Measurements from ENCODE around the gene ANKRD9. TPM values are rescaled to one million over a fixed set of nuclear protein-coding genes. Genes with fewer than 3 reads are reported as not detected.
"Not testable (repeated sequence)": the region's sequence is repeated elsewhere in the genome, so short reads cannot be mapped to it uniquely, and the experiment has no call there.

Gene ANKRD9
- total and polyA plus RNA-seq, 2 donors (not counting 3 experiments of a cell fraction or from before 2014, with no cell fraction given), result 21.0 to 24.6 TPM

GRCh38 chr14:102551995-102552705 is 42.6 kb upstream of the ANKRD9 start:
- dilution Hi-C loops (cut with MboI; ENCODE audit: extremely low pct_ligation_motif_present, low sequenced_read_pairs) (no loop called here), intact Hi-C loops (cut with micrococcal nuclease) (no loop called here)
- ChIA-PET CTCF (no interaction called here), POLR2A (no interaction called here)
- TF ChIP-seq JUN (IDR thresholded peaks at IDR 0.05; ENCODE audit: borderline replicate concordance, insufficient read depth, insufficient read length, low read depth), result no peak
- no peak for TF ChIP-seq POLR2A (IDR thresholded peaks at IDR 0.05; ENCODE audit: low read depth, low read length)
- TF ChIP-seq FOS (IDR thresholded peaks at IDR 0.05; ENCODE audit: borderline replicate concordance, insufficient read depth, low read length), result no peak
- TF ChIP-seq GATA2 (IDR thresholded peaks at IDR 0.05; ENCODE audit: insufficient read depth, insufficient read length, low read depth, low read length), result no peak
- TF ChIP-seq, protein P1, sequence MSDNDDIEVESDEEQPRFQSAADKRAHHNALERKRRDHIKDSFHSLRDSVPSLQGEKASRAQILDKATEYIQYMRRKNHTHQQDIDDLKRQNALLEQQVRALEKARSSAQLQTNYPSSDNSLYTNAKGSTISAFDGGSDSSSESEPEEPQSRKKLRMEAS (IDR thresholded peaks at IDR 0.05; ENCODE audit: insufficient read depth, insufficient read length), result no peak
- no peak for TF ChIP-seq EZH2 (IDR thresholded peaks at IDR 0.05; ENCODE audit: borderline replicate concordance, low read depth, low read length, severe bottlenecking)
- TF ChIP-seq CTCF (IDR thresholded peaks at IDR 0.05; ENCODE audit: extremely low read depth in 1 of 2, insufficient read depth in 1 of 2, low read depth in 1 of 2, low read length in 2 of 2), result no peak
- no peak for TF ChIP-seq MYC (IDR thresholded peaks at IDR 0.05; ENCODE audit: low read depth, low read length)
- no peak for TF ChIP-seq POLR2AphosphoS5 (IDR thresholded peaks at IDR 0.05; ENCODE audit: insufficient read depth, low read depth, low read length)
- Histone ChIP-seq H4K20me1 (replicated peaks; ENCODE audit: control insufficient read depth, extremely low read depth, insufficient read depth, low read length) (no peaks in the 10 kb centered on the region), H3K79me2 (ENCODE audit: control insufficient read depth, insufficient read depth, low read length) (no peaks in the 10 kb centered on the region), H3K4me1 (ENCODE audit: control insufficient read depth, extremely low read depth, insufficient read depth, low read length) (peaks cover 6% of the 10 kb centered on the region), H3K27me3 (ENCODE audit: control insufficient read depth in 2 of 2, insufficient read depth in 2 of 2, low read length in 2 of 2) (peaks cover 0 to 2% of the 10 kb centered on the region in 2 experiments), H3K36me3 (ENCODE audit: control insufficient read depth in 2 of 2, extremely low read depth in 1 of 2, insufficient read depth in 2 of 2, low read length in 2 of 2) (no peaks in the 10 kb centered on the region), H3K9me1 (replicated peaks; ENCODE audit: control insufficient read depth, extremely low read depth, insufficient read depth, low read length) (no peaks in the 10 kb centered on the region), H3K9ac (replicated peaks; ENCODE audit: extremely low read depth, insufficient read depth, low read length) (no peak overlapping the region), H3K4me2 (ENCODE audit: insufficient read depth, low read length) (no peak overlapping the region), H3K27ac (ENCODE audit: insufficient read depth, low read depth, low read length) (no peak overlapping the region), H3K9me3 (replicated peaks; ENCODE audit: control insufficient read depth, insufficient read depth, low read length) (no peaks in the 10 kb centered on the region), H3K4me3 (replicated peaks in 1 of 3; ENCODE audit: insufficient read depth in 1 of 3, low read depth in 1 of 3, low read length in 3 of 3) (no peak overlapping the region), H2AFZ (ENCODE audit: low read depth, low read length) (no peak overlapping the region)
- DNase-seq (ENCODE audit: low read depth, low spot score), result no peak
- no TSS peak for BruUV-seq (replicated peaks)
- no peak for FAIRE-seq

- H2AFZ ChIP-seq (ENCODE audit: low read depth, low read length); H3K36me3 ChIP-seq (ENCODE audit: control insufficient read depth in 2 of 2, extremely low read depth in 1 of 2, insufficient read depth in 2 of 2, low read length in 2 of 2); DNase-seq (ENCODE audit: low read depth, low spot score); H3K4me3 ChIP-seq (replicated peaks in 1 of 3; ENCODE audit: insufficient read depth in 1 of 3, low read depth in 1 of 3, low read length in 3 of 3); H4K20me1 ChIP-seq (replicated peaks; ENCODE audit: control insufficient read depth, extremely low read depth, insufficient read depth, low read length); BruUV-seq (replicated peaks); H3K4me2 ChIP-seq (ENCODE audit: insufficient read depth, low read length); H3K4me1 ChIP-seq (ENCODE audit: control insufficient read depth, extremely low read depth, insufficient read depth, low read length); FAIRE-seq; H3K9ac ChIP-seq (replicated peaks; ENCODE audit: extremely low read depth, insufficient read depth, low read length); dilution Hi-C loops (cut with MboI; ENCODE audit: extremely low pct_ligation_motif_present, low sequenced_read_pairs); H3K79me2 ChIP-seq (ENCODE audit: control insufficient read depth, insufficient read depth, low read length); POLR2A ChIA-PET; H3K9me3 ChIP-seq (replicated peaks; ENCODE audit: control insufficient read depth, insufficient read depth, low read length); H3K9me1 ChIP-seq (replicated peaks; ENCODE audit: control insufficient read depth, extremely low read depth, insufficient read depth, low read length); CTCF ChIA-PET; H3K27me3 ChIP-seq (ENCODE audit: control insufficient read depth in 2 of 2, insufficient read depth in 2 of 2, low read length in 2 of 2); intact Hi-C loops (cut with micrococcal nuclease); H3K27ac ChIP-seq (ENCODE audit: insufficient read depth, low read depth, low read length): not testable (repeated sequence)
These were observed 41.4 kb upstream of the ANKRD9 start for GRCh38 chr14:102550927-102551401.
